SK-N-SH treated with all-trans-retinoic acid at 6 μM for 48 hours (cell line): ENCODE measurements around the gene SORCS2.

Source experiments
- ATAC-seq: fragments of 200-7000 bp; cut with Tn5 transposase; 3 replicates; pipeline ENCODE4 v1.9.1; 2020; ENCODE audit warnings: mild to moderate bottlenecking, moderate library complexity
- ARNTL ChIP-seq: fragments of 450-650 bp; formaldehyde crosslinking; IDR thresholded peaks from 2 replicates; pipeline ENCODE4 v1.5.0; 2020; ENCODE audit warnings: low read depth, mild to moderate bottlenecking, moderate library complexity, borderline replicate concordance
- BACH2 ChIP-seq: fragments of 250-450 bp; sonication (Bioruptor Pico); IDR thresholded peaks from 2 replicates; pipeline ENCODE4 v1.9.0; 2021; ENCODE audit warnings: mild to moderate bottlenecking, borderline replicate concordance
- CSDC2 ChIP-seq: fragments of 250-450 bp; sonication (Bioruptor Pico); IDR thresholded peaks from 2 replicates; pipeline ENCODE4 v1.5.0; 2020; ENCODE audit warnings: mild to moderate bottlenecking, moderate library complexity
- CSRNP3 ChIP-seq: fragments of 250-450 bp; sonication (Bioruptor Pico); IDR thresholded peaks from 2 replicates; pipeline ENCODE4 v1.5.1; 2021; ENCODE audit warnings: mild to moderate bottlenecking, moderate library complexity
- ESRRG ChIP-seq: fragments of 250-450 bp; sonication (Bioruptor Pico); IDR thresholded peaks from 2 replicates; pipeline ENCODE4 v1.6.1; 2021; ENCODE audit warnings: mild to moderate bottlenecking
- GLIS3 ChIP-seq: fragments of 250-450 bp; sonication (Bioruptor Pico); IDR thresholded peaks from 2 replicates; pipeline ENCODE4 v1.5.0; 2020; ENCODE audit warnings: mild to moderate bottlenecking, moderate library complexity
- ISL1 ChIP-seq: fragments of 250-450 bp; sonication (Bioruptor Pico); IDR thresholded peaks from 2 replicates; pipeline ENCODE4 v2.1.2; 2022; ENCODE audit warnings: mild to moderate bottlenecking, moderate library complexity
- OSR1 ChIP-seq: fragments of 250-450 bp; sonication (Bioruptor Pico); IDR thresholded peaks from 2 replicates; pipeline ENCODE4 v1.8.0; 2022; ENCODE audit warnings: moderate library complexity, mild to moderate bottlenecking, inconsistent platforms
- PATZ1 ChIP-seq: fragments of 250-450 bp; sonication (Bioruptor Pico); IDR thresholded peaks from 2 replicates; pipeline ENCODE4 v1.8.0; 2020; ENCODE audit warnings: mild to moderate bottlenecking, moderate library complexity, borderline replicate concordance
- TCF4 ChIP-seq: fragments of 250-450 bp; sonication (Bioruptor Pico); IDR thresholded peaks from 2 replicates; pipeline ENCODE4 v1.8.0; 2021; ENCODE audit warnings: mild to moderate bottlenecking, moderate library complexity, borderline replicate concordance
- TOX ChIP-seq: fragments of 250-450 bp; sonication (Bioruptor Pico); IDR thresholded peaks from 2 replicates; pipeline ENCODE4 v1.8.0; 2021; ENCODE audit warnings: mild to moderate bottlenecking, moderate library complexity, borderline replicate concordance
- ZC3H10 ChIP-seq: fragments of 250-450 bp; sonication (Bioruptor Pico); IDR thresholded peaks from 2 replicates; pipeline ENCODE4 v1.5.1; 2021; ENCODE audit warnings: mild to moderate bottlenecking, moderate library complexity
- ZFP3 ChIP-seq: fragments of 250-450 bp; sonication (Bioruptor Pico); IDR thresholded peaks from 2 replicates; pipeline ENCODE4 v1.5.0; 2020; ENCODE audit warnings: mild to moderate bottlenecking, moderate library complexity
- ZNF565 ChIP-seq: fragments of 450-650 bp; formaldehyde crosslinking; conservative IDR thresholded peaks from 2 replicates; pipeline ENCODE4 v1.5.0; 2020; ENCODE audit warnings: low read depth, mild to moderate bottlenecking, moderate library complexity
- ZNF70 ChIP-seq: fragments of 450-650 bp; formaldehyde crosslinking; IDR thresholded peaks from 2 replicates; pipeline ENCODE4 v1.5.0; 2020; ENCODE audit warnings: mild to moderate bottlenecking, moderate library complexity
- ZNF8 ChIP-seq: fragments of 450-650 bp; formaldehyde crosslinking; IDR thresholded peaks from 2 replicates; pipeline ENCODE4 v1.5.0; 2020; ENCODE audit warnings: mild to moderate bottlenecking, moderate library complexity
- TF ChIP-seq, protein P1 (sequence below): fragments of 250-450 bp; sonication (Bioruptor Pico); IDR thresholded peaks from 2 replicates; pipeline ENCODE4 v1.5.0; 2020; ENCODE audit warnings: mild to moderate bottlenecking, moderate library complexity
- TF ChIP-seq, protein P2 (sequence below): fragments of 250-450 bp; sonication (Bioruptor Pico); IDR thresholded peaks from 2 replicates; pipeline ENCODE4 v1.5.1; 2020; ENCODE audit warnings: low read depth, mild to moderate bottlenecking, moderate library complexity
- TF ChIP-seq, protein P3 (sequence below): fragments of 250-450 bp; sonication (Bioruptor Pico); IDR thresholded peaks from 2 replicates; pipeline ENCODE4 v1.8.0; 2021; ENCODE audit warnings: low read depth, mild to moderate bottlenecking, moderate library complexity, borderline replicate concordance

SORCS2 gene

GRCh38 chr4:7487998-7488671 lies 295.8 kb downstream of the SORCS2 start:
- no peak for ATAC-seq
- TF ChIP-seq ZNF8 (CRISPR knock-in tag) (no peak), ZNF565 (CRISPR knock-in tag) (no peak), PATZ1 (CRISPR knock-in tag) (no peak), ZC3H10 (no peak), GLIS3 (no peak), ESRRG (CRISPR knock-in tag) (no peak), OSR1 (CRISPR knock-in tag) (no peak), TCF4 (CRISPR knock-in tag) (no peak), ARNTL (CRISPR knock-in tag) (no peak), ISL1 (CRISPR knock-in tag) (no peak), CSDC2 (no peak), ZNF70 (CRISPR knock-in tag) (no peak)
- TF ChIP-seq, protein P1, sequence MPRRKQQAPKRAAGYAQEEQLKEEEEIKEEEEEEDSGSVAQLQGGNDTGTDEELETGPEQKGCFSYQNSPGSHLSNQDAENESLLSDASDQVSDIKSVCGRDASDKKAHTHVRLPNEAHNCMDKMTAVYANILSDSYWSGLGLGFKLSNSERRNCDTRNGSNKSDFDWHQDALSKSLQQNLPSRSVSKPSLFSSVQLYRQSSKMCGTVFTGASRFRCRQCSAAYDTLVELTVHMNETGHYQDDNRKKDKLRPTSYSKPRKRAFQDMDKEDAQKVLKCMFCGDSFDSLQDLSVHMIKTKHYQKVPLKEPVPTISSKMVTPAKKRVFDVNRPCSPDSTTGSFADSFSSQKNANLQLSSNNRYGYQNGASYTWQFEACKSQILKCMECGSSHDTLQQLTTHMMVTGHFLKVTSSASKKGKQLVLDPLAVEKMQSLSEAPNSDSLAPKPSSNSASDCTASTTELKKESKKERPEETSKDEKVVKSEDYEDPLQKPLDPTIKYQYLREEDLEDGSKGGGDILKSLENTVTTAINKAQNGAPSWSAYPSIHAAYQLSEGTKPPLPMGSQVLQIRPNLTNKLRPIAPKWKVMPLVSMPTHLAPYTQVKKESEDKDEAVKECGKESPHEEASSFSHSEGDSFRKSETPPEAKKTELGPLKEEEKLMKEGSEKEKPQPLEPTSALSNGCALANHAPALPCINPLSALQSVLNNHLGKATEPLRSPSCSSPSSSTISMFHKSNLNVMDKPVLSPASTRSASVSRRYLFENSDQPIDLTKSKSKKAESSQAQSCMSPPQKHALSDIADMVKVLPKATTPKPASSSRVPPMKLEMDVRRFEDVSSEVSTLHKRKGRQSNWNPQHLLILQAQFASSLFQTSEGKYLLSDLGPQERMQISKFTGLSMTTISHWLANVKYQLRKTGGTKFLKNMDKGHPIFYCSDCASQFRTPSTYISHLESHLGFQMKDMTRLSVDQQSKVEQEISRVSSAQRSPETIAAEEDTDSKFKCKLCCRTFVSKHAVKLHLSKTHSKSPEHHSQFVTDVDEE (CRISPR knock-in tag) = no peak
- TF ChIP-seq, protein P2, sequence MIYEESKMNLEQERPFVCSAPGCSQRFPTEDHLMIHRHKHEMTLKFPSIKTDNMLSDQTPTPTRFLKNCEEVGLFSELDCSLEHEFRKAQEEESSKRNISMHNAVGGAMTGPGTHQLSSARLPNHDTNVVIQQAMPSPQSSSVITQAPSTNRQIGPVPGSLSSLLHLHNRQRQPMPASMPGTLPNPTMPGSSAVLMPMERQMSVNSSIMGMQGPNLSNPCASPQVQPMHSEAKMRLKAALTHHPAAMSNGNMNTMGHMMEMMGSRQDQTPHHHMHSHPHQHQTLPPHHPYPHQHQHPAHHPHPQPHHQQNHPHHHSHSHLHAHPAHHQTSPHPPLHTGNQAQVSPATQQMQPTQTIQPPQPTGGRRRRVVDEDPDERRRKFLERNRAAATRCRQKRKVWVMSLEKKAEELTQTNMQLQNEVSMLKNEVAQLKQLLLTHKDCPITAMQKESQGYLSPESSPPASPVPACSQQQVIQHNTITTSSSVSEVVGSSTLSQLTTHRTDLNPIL = no peak

- TF ChIP-seq, protein P3, sequence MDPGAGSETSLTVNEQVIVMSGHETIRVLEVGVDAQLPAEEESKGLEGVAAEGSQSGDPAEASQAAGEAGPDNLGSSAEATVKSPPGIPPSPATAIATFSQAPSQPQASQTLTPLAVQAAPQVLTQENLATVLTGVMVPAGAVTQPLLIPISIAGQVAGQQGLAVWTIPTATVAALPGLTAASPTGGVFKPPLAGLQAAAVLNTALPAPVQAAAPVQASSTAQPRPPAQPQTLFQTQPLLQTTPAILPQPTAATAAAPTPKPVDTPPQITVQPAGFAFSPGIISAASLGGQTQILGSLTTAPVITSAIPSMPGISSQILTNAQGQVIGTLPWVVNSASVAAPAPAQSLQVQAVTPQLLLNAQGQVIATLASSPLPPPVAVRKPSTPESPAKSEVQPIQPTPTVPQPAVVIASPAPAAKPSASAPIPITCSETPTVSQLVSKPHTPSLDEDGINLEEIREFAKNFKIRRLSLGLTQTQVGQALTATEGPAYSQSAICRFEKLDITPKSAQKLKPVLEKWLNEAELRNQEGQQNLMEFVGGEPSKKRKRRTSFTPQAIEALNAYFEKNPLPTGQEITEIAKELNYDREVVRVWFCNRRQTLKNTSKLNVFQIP (CRISPR knock-in tag) = no peak
- TF ChIP-seq ESRRG (CRISPR knock-in tag) (no peak), PATZ1 (CRISPR knock-in tag) (no peak), TOX (CRISPR knock-in tag) (no peak), ARNTL (CRISPR knock-in tag) (no peak), CSDC2 (no peak), ISL1 (CRISPR knock-in tag) (no peak), ZNF565 (CRISPR knock-in tag) (no peak), CSRNP3 (no peak), OSR1 (CRISPR knock-in tag) (no peak), TCF4 (CRISPR knock-in tag) (no peak), ZFP3 (CRISPR knock-in tag) (no peak), ZNF8 (CRISPR knock-in tag) (no peak), BACH2 (CRISPR knock-in tag) (no peak)
- TF ChIP-seq, protein P2 = no peak
- TF ChIP-seq, all 23 proteins: peak for 0
- ATAC-seq = no peak
These were observed 299.6 kb downstream of the SORCS2 start for GRCh38 chr4:7491915-7492314.
